Astrocyte of the hippocampus (primary cell): ENCODE measurements around the gene PDK3.
A peak's percentile ranks its signal among the peaks of the same experiment; 100 is the strongest.

Source experiments
- DNase-seq: peaks from one replicate; pipeline ENCODE4 v3.0.0; 2011; ENCODE audit warnings: low read depth, low spot score

The PDK3 gene

DNA sequence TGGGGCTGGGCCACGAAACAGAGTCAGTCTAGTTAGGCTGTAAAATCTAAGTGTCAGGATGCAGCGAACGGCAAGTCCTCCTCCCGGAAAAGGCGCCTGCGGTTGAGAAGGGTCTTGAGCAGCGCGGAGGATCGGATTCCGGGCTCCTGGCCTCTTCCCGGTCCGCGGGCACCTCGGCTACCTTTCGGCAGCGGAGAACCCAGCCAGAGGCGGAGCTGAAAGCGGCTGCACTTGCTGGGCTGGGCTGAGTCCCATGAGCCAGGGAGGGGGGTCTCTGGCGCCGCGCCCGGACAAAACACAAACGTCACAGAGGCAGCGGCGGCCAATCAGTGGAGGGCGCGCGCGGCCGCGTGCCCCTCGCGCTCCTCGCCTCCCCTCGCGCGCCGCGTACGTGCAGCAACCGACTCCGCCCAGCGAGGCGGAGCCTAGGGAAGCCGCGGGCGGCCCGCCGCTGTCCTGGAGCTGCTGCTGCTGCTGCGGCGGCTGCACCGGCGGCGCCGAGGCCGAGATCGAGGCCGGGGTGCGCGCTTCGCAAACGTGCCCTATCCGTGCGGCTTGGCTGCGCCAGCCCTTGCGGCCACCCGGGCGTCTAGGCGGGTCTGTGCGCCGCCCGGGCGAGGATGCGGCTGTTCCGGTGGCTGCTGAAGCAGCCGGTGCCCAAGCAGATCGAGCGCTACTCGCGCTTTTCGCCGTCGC is at the start of gene PDK3:
Gene PDK3, plus strand, starts transcription at position 451 of the 696 bp plus-strand sequence. Its CDS starts 170 bp downstream, at position 621.
- DNase-seq = peak; percentile 95

DNA sequence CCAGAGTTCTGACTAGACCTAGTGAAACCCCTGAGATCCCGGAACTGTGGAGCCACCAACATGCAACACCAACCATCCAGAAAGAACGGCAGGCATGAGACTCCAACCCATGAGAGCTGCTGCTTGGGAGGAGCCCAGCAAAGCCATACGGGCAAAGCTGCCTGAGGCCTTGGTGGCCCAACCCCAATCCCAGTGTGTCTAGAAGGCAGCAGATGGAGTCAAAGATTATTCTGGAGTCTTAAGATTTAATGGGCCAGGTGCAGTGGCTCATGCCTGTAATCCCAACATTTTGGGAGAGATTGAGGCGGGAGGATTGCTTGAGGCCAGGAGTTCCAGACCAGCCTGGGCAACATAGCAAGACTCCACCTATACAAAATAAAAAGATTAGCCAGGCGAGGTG is 49.2 kb upstream of the PDK3 start:
- DNase-seq = no peak

GRCh38 chrX:24423960-24424359 is 41.1 kb upstream of the PDK3 start:
- DNase-seq = peak; percentile 67

GRCh38 chrX:24424948-24425347 is 40.1 kb upstream of the PDK3 start:
- DNase-seq = peak; percentile 42

DNA sequence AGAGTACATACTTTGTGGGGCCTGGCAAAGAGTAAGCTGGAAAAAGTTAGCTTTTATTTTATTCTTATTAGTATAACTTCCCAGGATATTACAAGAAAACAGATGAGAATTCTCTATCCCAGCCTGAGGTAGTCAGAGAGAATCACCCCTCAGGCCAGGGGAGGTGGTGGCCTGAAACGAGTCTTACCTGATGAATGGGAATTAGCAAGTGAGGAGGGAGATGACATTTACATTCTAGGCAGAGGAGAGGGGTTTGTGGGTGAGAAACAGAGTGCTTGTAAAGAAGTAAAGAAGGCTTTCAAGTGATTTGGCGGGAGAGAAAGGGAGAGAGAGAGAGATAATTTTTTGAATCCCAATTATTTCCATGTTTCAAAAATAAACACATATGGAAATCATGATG is 39.3 kb upstream of the PDK3 start:
- DNase-seq = no peak

DNA sequence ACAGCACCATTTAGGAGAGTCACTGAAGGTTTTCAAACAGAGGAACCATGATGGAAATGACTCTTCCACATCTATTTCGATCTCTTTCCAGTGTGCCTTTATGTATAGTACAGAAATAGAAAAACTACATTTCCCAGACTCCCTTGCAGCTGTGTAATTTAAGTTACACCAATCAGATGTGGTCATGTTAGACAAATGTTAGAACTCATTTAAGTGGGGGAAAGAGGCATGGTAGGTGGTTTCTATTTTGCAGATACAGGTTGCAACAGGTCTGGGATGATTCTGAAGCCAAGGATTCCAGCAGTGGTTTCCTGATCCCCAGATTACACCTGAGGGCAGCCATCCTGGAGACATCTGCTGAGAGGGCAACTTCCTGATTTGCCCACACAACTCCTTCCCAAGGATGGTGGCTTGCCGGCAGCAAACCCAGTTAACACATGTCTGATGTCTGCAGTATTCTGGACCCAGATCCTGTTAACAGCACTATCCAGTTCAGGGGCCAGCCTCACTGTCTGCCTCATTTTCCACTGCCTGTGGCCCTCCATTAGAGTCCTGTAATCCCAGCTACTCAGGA is 38.7 kb upstream of the PDK3 start:
- peak; percentile 9 for DNase-seq

DNA sequence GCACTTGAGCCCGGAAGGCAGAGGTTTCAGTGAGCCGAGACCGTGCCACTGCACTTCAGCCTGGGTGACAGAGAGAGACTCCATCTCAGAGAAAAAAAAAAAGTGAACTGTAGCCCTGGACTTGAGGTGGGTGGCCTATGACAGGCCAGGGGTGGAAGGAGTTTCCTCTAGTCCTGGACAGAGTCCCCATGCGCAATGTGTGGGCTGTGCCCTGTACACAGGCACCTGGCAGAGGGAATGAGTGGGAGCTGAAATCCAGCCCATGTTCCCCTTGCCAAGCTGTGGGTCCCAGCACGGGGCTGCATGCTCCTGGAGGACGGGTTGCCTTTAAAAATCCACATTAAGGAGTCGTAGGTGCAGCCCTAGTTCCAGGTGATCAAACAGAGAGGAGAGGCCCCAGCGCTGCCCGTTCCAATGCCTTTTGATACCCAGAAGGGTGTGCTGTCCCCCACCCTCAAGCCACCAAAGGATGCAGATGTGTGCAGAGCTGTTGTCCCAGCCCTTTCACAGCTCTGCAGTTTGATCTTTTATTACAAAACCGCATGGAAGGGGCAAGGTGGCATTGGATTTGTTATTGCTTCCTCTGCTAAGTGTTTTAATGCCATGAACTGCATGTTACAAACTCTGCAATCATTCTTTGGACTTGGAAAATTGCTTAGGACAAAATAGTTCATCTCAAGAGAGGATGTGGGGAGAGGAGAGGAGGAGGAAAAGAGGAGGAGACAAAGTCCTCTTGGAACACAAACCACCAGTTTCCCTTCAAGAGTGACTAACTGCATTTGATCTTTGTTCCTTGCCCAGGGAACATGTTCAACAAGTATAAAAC is 38.0 kb upstream of the PDK3 start:
- DNase-seq = peak; percentile 9

GRCh38 chrX:24427747-24428019 is 37.4 kb upstream of the PDK3 start:
- DNase-seq = no peak

DNA sequence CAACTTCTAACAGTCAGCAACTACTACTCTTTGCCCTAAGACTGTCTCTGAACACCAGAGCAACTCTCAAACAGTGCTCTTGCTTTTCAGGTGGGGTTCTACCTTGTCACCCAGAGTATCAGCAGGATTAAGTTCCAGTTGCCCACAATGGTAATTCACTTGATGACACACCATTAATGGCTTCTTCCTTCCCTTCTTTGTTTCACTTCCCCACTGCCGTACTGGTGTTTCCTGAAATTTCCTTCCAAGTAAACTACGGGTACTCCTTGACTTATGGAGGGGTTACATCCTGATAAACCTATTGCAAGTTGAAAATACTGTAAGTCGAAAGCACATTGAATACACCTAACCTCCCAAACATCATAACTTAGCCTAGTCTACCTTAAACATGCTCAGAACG is 36.6 kb upstream of the PDK3 start:
- no peak for DNase-seq

- DNase-seq = no peak
Observed at GRCh38 chrX:24435060-24435459, 30.0 kb upstream of the PDK3 start.

DNA sequence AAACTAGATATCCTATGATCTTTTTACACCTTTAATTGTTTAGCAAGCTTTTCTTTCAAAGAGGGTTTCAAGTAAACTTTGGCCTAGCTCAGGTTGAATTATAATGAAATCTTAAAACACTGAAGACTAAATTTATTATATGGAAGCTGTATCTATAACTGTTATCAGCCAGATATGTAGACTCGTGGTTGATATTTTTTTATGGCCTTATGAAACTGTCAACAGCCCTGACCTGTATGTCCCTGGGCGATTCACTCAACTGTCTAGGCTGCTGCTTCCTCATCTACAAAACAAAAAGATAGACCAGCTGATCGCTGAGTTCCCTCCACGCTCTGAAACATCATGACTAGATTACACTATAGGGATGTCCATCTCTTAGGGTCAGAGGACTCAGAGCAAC is 21.2 kb upstream of the PDK3 start:
- DNase-seq = no peak

DNA sequence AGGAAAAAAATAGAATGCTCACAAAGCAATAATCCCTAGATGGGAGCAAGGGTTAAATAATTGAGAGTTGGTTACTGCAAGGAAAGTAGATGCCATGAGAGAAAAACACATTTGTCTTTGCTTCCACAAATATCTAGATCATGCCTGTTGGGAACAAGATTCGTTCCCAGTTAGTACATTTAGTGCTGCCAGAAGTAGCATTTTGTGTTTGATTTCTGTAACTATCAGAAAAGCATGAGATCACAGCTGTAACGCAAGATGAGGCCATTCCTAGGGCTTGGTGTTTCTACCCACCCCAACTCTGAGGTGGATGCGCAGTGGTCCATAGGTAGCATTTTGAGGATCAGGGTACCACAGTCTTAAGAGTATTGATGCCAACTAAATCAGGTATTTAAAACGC is 20.4 kb upstream of the PDK3 start:
- DNase-seq = no peak

DNA sequence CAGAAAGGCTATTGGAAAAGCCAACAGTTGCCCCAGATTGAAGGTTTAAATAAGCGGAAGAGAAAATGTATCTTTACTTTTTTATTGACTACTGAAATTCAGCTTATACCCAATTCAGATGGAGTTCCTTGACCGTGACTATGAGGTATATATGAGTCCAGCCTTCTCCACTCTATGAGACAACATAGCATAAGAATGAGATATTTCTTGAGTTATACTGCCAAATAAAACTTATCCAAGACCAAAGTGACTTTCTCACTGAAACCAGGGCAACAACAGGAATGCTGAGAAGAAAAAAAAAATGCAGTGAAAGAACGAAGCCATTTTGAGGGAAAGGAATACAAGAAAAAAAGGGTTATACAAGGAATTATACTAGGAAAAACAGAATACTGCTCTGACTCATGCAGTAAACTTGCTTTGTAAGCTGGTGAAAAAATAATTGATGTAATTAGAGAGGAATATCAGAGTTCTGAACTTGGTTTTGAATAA is 16.3 kb upstream of the PDK3 start:
- DNase-seq = peak; percentile 66

DNA sequence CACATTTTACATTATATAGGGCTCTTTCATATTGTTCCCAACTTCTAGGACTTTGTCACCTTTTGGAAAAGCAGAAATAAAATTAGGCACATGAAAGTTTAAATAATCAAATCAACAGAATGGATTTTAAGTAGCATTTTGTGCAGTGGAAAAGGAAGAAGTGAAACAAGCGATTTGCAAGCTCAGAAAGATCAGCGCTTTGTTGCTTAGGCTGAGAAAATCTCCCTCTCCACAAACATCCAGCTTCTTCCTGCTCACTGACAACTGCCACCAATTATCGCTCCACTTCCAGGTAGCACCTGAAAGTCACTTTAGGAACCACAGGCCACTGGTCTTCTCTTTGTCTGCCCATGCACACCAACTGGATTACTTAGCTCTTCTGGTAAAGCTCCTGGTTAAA is 2.0 kb upstream of the PDK3 start:
- DNase-seq = no peak

DNA sequence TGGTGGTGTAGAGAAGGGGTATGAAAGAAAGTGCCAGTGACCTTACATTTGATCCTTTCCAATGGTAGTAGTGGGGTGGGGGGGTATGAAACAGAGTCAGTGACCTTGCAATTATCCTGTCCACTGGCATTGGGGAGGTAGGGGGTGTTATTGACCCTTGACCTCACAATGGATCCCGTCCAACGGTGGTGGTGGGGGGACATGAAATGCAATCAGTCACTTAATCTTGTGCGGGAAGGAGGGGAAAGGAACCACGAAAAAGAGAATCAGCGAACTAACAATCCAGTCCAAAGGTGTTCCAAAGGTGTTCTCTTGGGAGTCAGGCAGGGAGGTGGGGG is 619 bp upstream of the PDK3 start:
- no peak for DNase-seq

GRCh38 chrX:24465532-24465865 is 413 bp downstream of the PDK3 start:
- DNase-seq = no peak

- no peak for DNase-seq
Observed at GRCh38 chrX:24466025-24466424, 939 bp downstream of the PDK3 start.

GRCh38 chrX:24468245-24468644 is 3.2 kb downstream of the PDK3 start:
- peak; percentile 14 for DNase-seq

DNA sequence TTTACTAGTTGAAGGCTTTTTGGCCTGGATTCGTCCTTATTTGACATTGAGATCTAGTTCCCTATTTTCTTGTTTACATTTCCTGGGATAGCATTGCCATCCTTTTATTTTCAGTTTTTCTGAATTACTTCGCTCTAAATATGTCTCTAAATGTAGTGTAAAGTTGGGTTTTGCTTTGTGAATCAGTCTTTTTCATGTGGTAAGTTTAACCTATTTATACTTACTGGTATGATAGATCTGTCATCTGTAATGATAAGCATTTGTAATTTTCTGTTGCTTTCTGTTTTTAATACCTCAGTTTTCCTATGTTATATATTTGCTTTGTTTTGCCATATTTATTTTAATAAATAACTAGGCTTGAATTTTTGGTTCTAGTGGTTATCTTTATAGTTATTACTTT is 6.7 kb downstream of the PDK3 start:
- DNase-seq = no peak

DNA sequence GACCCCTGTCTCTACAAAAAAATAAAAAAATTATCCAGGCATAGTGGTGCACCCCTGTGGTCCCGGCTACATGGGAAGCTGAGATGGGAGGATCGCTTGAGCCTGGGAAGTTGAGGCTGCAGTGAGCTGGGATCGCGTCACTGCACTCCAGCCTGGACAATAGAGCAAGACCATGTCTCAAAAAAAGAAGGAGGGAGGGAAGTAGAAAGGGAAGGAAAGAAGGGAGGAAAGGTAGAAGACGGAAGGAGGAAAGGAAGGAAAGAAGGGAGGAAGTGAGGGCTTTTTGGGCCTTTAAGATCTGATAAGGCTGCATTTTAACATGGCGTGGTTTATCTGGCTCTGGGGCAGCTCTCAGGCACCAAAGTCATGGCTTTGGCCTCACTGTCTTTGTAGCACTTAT is 10.4 kb downstream of the PDK3 start:
- no peak for DNase-seq

GRCh38 chrX:24478509-24478908 is 13.4 kb downstream of the PDK3 start:
- DNase-seq = no peak

- no peak for DNase-seq
Observed at GRCh38 chrX:24479924-24480323, 14.8 kb downstream of the PDK3 start.

DNA sequence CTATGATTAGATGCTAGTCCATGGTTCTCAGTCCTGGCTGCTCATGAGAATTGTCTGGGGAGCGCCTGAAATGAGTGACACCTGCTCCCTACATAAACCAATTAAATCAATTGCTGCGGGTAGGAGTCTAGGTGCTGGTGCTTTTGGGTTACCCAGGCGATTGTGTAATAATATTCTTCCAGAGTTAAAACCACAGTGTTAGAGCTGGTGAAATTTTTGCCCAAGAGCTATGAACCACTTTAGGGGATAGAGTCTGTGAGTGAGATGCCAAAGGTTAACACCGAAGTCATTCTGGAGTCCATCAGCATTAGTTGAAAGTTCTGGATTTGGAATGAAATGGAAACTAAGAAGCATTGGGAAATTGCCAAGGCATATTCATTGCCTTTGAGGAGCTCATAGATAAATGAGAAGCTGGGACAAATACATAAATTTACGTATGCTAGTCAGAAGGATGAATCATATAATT is 15.3 kb downstream of the PDK3 start:
- no peak for DNase-seq
